CD4-positive, alpha-beta T cell treated with Interferon gamma for 1 hour (primary cell): ENCODE results near the gene BCL10.

Source experiments
- DNase-seq: peaks from one replicate; pipeline ENCODE4 v3.0.0-alpha.2; 2020

The BCL10 gene

DNA sequence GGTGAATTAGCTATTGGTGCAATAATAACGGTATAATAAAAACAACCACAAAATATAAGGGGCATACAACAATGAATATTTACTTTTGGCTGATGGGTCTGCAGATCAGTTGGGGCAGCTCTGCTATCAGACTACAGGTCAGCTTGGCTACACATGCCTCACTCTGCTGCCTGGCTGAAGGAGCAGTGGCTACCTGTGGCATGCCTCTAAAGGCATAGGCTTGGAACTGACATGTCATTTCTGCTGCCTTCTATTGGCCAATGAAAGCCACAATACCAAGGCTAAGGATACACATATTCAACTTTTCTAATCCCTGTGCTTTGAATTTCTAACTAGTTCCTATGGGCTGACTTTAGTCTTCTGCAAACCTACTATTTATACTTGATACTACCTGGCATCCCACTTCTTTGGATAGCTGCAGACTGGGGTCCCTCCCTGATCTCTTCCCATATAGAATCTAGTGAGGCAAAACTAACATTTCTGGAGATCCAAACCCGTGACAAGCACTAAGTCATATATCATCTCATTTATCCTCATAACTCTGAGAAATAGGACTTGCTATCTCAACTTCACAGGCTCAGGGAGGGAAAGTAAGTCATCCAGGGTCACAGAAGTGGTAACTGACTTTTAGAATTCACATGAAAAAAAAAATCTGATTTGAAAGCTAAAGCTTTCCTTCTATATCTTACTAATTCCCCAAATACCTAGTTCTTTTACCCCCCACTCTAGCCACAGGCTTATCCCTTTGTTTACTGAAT lies 56.4 kb downstream of the BCL10 start:
- no peak for DNase-seq

DNA sequence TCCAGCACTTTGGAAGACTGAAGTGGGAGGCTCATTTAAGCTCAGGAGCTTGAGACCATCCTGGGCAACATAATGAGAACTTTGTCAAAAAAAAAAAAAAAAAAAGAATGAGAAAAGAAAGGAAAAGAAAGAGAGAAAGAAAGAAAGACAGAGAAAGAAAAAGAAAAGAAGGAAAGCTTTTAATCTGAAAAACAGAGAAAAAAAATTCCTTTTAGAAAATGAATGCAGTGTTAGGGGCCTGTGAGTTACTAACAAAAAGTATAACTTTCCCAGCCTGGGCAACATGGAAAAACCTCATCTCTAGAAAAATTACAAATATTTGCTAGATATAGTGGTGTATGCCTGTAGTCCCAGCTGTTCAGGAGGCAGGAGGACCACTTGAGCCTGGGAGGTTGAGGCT lies 59.7 kb downstream of the BCL10 start:
- no peak for DNase-seq
